Fibroblast of lung (primary cell): Measurements from ENCODE around the gene PIK3C3.

Experiments
- EZH2 ChIP-seq: IDR thresholded peaks from 2 replicates; pipeline ENCODE4 v1.5.1; 2012; ENCODE audit warnings: low read length, control low read depth, mild to moderate bottlenecking; ENCODE audit errors: missing control alignments
- TF ChIP-seq, protein P1 (sequence below), 2 donors: IDR thresholded peaks in 1 of 2; conservative IDR thresholded peaks in 1 of 2; 1 replicate in 1 of 2; 2 replicates in 1 of 2; pipeline ENCODE4 v1.5.1; 2011 to 2012; ENCODE audit warnings: low read length in 2 of 2, control low read depth in 1 of 2, inconsistent platforms in 1 of 2, low read depth in 1 of 2, mild to moderate bottlenecking in 1 of 2

- TF ChIP-seq EZH2 = no peak
- TF ChIP-seq, protein P1, sequence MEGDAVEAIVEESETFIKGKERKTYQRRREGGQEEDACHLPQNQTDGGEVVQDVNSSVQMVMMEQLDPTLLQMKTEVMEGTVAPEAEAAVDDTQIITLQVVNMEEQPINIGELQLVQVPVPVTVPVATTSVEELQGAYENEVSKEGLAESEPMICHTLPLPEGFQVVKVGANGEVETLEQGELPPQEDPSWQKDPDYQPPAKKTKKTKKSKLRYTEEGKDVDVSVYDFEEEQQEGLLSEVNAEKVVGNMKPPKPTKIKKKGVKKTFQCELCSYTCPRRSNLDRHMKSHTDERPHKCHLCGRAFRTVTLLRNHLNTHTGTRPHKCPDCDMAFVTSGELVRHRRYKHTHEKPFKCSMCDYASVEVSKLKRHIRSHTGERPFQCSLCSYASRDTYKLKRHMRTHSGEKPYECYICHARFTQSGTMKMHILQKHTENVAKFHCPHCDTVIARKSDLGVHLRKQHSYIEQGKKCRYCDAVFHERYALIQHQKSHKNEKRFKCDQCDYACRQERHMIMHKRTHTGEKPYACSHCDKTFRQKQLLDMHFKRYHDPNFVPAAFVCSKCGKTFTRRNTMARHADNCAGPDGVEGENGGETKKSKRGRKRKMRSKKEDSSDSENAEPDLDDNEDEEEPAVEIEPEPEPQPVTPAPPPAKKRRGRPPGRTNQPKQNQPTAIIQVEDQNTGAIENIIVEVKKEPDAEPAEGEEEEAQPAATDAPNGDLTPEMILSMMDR (conservative IDR thresholded peaks at IDR 0.05 in 1 of 2, IDR thresholded peaks at IDR 0.05 in 1 of 2; ENCODE audit: low read depth in 1 of 2, low read length in 2 of 2) = no peak
Measured at GRCh38 chr18:41921770-41922169, 33.3 kb upstream of the PIK3C3 start.
